Measurements from ENCODE around the gene SLC12A8. TPM values are rescaled to one million over a fixed set of nuclear protein-coding genes. Genes with fewer than 3 reads are reported as not detected.

The SLC12A8 gene
- total and polyA plus RNA-seq, 9 of the 15 experiments (the other 6 are each of a cell fraction or from before 2014, with no cell fraction given) = 0.04 to 0.33 (median 0.09) TPM; not detected in 4

DNA sequence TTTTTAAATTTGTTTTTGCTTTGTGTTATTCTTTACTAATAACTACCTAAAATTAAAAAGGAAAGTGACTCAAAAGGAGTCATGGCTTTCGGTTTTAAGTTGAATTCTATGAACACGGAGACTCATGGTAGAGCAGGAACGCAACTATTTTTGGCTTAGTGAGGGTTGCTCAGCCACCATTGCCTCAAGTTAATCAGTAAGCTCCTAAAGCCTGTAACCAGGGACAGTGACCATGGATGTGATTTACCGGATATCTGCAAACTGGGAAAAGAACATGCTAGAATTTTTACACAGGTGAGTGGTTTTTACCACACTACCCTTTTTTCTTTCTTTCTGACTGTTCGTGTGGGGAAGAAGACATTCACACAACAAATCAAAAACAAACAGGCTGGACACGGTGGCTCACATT lies 11.8 kb downstream of the SLC12A8 start:
- FAIRE-seq (no peak), DNase-seq (ENCODE audit: extremely low read depth in 1 of 4, low spot score in 3 of 4) (no peak), ATAC-seq (no peak)
- Histone ChIP-seq H3K9me3 (replicated peaks; ENCODE audit: control insufficient read depth, insufficient read depth, low read depth, low read length) (no peaks in the 10 kb centered on the region), H3K4me1 (replicated peaks in 1 of 2; ENCODE audit: control insufficient read depth in 2 of 2, insufficient read depth in 2 of 2, low read length in 2 of 2) (no peaks in the 10 kb centered on the region; a peak in 1 of 5 replicates), H3K27me3 (ENCODE audit: control insufficient read depth in 2 of 2, insufficient read depth in 2 of 2, low read length in 2 of 2) (peaks cover 0 to 6% of the 10 kb centered on the region in 2 experiments; a peak in 2 of 5 replicates), H3K36me3 (ENCODE audit: control insufficient read depth, insufficient read depth, low read length) (no peaks in the 10 kb centered on the region), H3K4me3 (no peak overlapping the region), H3K9me1 (ENCODE audit: control insufficient read depth, insufficient read depth, low read length) (no peaks in the 10 kb centered on the region), H3K9ac (ENCODE audit: insufficient read depth in 1 of 2, low read depth in 2 of 2, low read length in 2 of 2) (no peak overlapping the region), H3K4me2 (ENCODE audit: insufficient read depth, low read length) (no peak overlapping the region), H4K20me1 (replicated peaks; ENCODE audit: control insufficient read depth, insufficient read depth, low read length) (no peaks in the 10 kb centered on the region), H3K27ac (ENCODE audit: extremely low read depth, low read depth, low read length) (no peak overlapping the region), H2AFZ (ENCODE audit: low read depth, low read length) (no peak overlapping the region), H3K79me2 (ENCODE audit: control insufficient read depth, insufficient read depth, low read length) (no peaks in the 10 kb centered on the region)
- ChIA-PET POLR2A (interaction anchor here (0.9 kb wide), 1 partner anchor 20 kb away, joined by 4 read pairs; no protein-coding TSS in a partner anchor), CTCF (ENCODE audit: low intra/inter-chr PET ratio) (no interaction called here)
- WGBS (ENCODE audit: insufficient coverage, low coverage, missing lambda C conversion rate) = 18% methylated on average over 5 of the region's 6 CpGs
- intact Hi-C loops (cut with micrococcal nuclease) (no loop called here), in situ Hi-C loops (cut with MboI) (no loop called here)
- no TSS peak for BruUV-seq (replicated peaks)
- TF ChIP-seq CEBPZ (IDR thresholded peaks at IDR 0.05; ENCODE audit: borderline replicate concordance, low read depth, low read length) (no peak), KDM2B (CRISPR knock-in tag; IDR thresholded peaks at IDR 0.05) (no peak), ZNF263 (CRISPR knock-in tag; IDR thresholded peaks at IDR 0.05; ENCODE audit: borderline replicate concordance) (no peak), ZNF134 (CRISPR knock-in tag; conservative IDR thresholded peaks at IDR 0.05) (no peak), HOXB6 (CRISPR knock-in tag; IDR thresholded peaks at IDR 0.05; ENCODE audit: borderline replicate concordance) (no peak)
- TF ChIP-seq, protein P1, sequence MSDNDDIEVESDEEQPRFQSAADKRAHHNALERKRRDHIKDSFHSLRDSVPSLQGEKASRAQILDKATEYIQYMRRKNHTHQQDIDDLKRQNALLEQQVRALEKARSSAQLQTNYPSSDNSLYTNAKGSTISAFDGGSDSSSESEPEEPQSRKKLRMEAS (CRISPR knock-in tag; IDR thresholded peaks at IDR 0.05) = no peak
- TF ChIP-seq, protein P2, sequence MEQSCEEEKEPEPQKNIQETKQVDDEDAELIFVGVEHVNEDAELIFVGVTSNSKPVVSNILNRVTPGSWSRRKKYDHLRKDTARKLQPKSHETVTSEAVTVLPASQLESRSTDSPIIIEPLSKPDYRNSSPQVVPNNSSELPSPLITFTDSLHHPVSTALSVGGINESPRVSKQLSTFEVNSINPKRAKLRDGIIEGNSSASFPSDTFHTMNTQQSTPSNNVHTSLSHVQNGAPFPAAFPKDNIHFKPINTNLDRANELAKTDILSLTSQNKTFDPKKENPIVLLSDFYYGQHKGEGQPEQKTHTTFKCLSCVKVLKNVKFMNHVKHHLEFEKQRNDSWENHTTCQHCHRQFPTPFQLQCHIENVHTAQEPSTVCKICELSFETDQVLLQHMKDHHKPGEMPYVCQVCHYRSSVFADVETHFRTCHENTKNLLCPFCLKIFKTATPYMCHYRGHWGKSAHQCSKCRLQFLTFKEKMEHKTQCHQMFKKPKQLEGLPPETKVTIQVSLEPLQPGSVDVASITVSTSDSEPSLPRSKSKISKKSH (CRISPR knock-in tag; IDR thresholded peaks at IDR 0.05) = no peak
